Neural cell (in vitro differentiated cells): Measurements from ENCODE around the gene SMTNL2. TPM values are rescaled to one million over a fixed set of nuclear protein-coding genes. Genes with fewer than 3 reads are reported as not detected.

ENCODE experiments used
- polyA plus RNA-seq: library from polyadenylated mRNA; depleted of rRNA; stranded (reverse); fragments of >200 nt; gene quantifications from 2 replicates; pipeline ENCODE4 v1.2.3, GENCODE V29; 2014
- small RNA-seq, 3 experiments: library from RNA; depleted of rRNA; stranded (forward); fragments of <200 nt; gene quantifications; one replicate each; pipeline ENCODE3, GENCODE V24; 2012

The SMTNL2 gene
- polyA plus RNA-seq, 1 donor from 2014 or later, result 0.81 TPM

Small RNA genes within 50 kb of the gene (small RNA-seq; reads per million reads assigned to genes)
- gene RNU6-955P, result 0 reads per million in 3 experiments

Other genes with a start within 250 kb of the SMTNL2 start
- gene UBE2G1, start 217.9 kb upstream of the SMTNL2 start, polyA plus RNA-seq, result 65.8 and 67.4 TPM in 2 replicates
- gene SPNS3, start 150.6 kb upstream of the SMTNL2 start, polyA plus RNA-seq, result not detected in 2 replicates
- 39.7 and 57.5 TPM in 2 replicates for gene SPNS2, start 85.6 kb upstream of the SMTNL2 start, polyA plus RNA-seq
- gene MYBBP1A, start 29.1 kb upstream of the SMTNL2 start, polyA plus RNA-seq, result 15.6 and 21.0 TPM in 2 replicates
- not detected in 2 replicates for gene GGT6, start 24.0 kb upstream of the SMTNL2 start, polyA plus RNA-seq
- gene ALOX15, start 57.1 kb downstream of the SMTNL2 start, polyA plus RNA-seq, result 0.12 and 0.16 TPM in 2 replicates
- 15.9 and 24.7 TPM in 2 replicates for gene PELP1, start 119.6 kb downstream of the SMTNL2 start, polyA plus RNA-seq
- 28.3 and 34.1 TPM in 2 replicates for gene ARRB2, start 126.1 kb downstream of the SMTNL2 start, polyA plus RNA-seq
- gene MED11, start 146.9 kb downstream of the SMTNL2 start, polyA plus RNA-seq, result 17.2 and 20.5 TPM in 2 replicates
- not detected in 2 replicates for gene ZMYND15, start 155.3 kb downstream of the SMTNL2 start, polyA plus RNA-seq
- gene CXCL16, start 155.4 kb downstream of the SMTNL2 start, polyA plus RNA-seq, result not detected in 2 replicates
- gene TM4SF5, start 187.4 kb downstream of the SMTNL2 start, polyA plus RNA-seq, result not detected in 2 replicates
- gene VMO1, start 201.8 kb downstream of the SMTNL2 start, polyA plus RNA-seq, result 1.6 TPM in 1 of 2 replicates, not detected in the other
- gene GLTPD2, start 204.4 kb downstream of the SMTNL2 start, polyA plus RNA-seq, result 2.6 TPM in 1 of 2 replicates, not detected in the other
- 175 and 194 TPM in 2 replicates for gene PSMB6, start 211.6 kb downstream of the SMTNL2 start, polyA plus RNA-seq
- 2.0 and 3.9 TPM in 2 replicates for gene PLD2, start 222.6 kb downstream of the SMTNL2 start, polyA plus RNA-seq
- 38.1 and 51.4 TPM in 2 replicates for gene MINK1, start 248.8 kb downstream of the SMTNL2 start, polyA plus RNA-seq